Stimulated activated CD8-positive, alpha-beta memory T cell treated with anti-CD3 and anti-CD28 coated beads, Interleukin-12 subunit alpha, Interleukin-12 subunit beta, amount 100 ng/mL, for 1 hour (primary cell): Measurements from ENCODE around the gene APAF1.

Experiments used
- DNase-seq: peaks from one replicate; pipeline ENCODE4 v3.0.0-alpha.2; 2020; ENCODE audit warnings: low read depth

The APAF1 gene

DNA sequence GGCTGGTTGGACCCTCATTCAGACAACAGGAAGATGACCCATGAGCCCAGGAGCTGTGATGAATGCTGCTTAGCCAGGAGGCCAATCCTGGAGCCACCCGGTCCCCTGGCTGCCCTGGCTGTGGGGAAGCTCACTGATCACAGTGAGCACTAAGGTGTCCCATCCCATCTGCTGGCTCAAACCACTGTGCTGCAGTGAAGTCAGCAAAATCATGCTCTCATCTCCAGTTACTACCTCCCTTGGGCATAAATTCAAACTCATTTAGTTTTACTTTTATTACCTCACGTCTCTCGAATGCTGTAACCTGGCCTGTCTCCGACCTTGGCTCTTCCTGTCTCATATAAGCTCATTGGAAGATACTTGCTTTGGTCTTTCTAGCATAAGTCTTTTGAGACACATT is 112.4 kb downstream of the APAF1 start:
- no peak for DNase-seq

DNA sequence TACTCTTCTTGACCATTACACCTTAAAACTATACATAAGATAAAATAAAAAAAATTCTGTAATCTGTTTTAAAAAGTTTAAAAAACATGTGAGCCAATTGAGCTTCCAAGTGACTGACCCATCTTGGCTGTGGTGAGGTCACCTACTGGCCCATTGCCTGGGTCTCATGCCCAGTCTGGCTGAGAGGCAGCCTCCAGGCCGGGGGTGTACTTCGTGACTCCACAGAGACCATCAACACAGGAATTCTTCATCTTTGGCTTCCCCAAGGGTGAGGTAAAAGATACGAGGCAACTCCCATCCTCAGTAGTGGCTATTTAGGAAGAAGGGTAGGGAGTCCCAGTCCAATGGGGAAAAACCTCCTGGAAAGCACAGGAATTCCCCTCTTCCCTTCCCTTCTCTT is 113.2 kb downstream of the APAF1 start:
- no peak for DNase-seq

DNA sequence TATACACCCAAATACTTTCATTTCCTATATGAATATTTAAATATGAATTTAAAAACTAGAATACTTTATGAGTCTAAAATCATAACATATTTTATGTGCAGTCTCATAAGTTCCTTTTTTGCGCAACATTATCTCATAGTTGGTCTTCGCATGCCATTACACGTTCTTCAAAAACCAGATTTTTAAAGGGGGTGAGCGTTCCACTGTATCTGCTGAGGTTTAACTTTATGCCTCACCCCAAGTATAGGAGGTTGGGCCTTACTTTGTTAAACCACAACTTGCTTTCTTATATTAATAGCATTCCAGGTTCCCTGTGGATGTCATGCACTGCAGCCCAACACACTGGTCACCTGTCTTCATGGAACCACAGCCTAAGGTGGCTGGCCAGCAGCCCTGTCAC is 118.6 kb downstream of the APAF1 start:
- DNase-seq: no peak

DNA sequence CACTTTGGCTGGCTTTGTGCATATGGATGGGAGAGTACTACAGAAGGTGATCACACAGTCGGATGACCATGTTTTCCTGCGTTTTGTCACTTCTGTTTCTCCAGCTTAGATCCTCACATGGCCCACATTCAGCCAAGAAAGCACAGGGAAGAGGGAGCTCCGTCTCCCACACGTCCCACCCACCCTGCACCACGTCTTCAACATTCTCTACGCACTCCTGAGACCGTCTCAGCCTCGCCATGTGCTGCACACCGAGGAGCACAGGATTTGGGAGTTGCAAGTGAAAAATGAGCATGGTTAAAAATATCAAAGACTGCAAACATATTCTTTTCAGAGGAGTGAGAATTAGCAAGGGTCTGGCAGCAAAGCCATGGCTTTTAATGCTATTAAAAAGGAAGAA is 122.2 kb downstream of the APAF1 start:
- no peak for DNase-seq

DNA sequence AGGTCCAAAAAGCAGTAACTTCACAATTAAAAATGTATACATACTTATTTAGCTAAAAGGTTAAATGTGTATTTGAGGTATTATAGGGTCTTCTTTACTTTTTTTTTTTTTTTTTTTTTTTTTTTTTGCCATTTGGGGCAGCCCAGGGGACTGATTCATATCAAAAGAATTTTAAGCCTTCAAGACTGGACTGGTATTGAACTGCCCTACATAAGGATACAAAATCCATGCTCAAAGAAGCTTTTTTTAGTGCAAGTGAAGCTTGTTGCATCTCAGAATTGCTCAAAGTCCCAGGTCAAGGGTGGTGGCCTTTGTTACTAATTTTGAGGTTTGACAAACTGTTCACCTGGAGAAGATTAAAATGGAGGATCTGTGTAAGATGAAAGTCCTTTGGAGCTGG is 124.0 kb downstream of the APAF1 start:
- no peak for DNase-seq

DNA sequence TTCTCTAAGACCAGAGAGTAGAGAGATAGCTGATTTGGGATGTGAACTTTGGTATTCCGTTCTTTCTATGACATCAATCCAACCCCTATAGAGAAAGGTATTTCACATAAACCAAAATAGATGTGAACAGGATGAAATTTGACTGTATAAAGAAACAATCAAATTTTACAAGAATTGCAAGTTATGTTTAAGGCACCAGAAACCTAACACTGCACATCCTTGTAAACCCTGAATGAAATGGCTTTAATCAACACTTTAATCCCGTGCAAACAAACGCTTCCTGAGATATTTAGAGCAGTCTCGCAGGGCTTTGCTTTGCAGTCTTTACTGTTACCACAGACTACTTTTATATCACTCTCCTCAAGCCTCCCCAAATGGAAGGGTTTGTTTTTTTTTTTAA is 125.1 kb downstream of the APAF1 start:
- no peak for DNase-seq

DNA sequence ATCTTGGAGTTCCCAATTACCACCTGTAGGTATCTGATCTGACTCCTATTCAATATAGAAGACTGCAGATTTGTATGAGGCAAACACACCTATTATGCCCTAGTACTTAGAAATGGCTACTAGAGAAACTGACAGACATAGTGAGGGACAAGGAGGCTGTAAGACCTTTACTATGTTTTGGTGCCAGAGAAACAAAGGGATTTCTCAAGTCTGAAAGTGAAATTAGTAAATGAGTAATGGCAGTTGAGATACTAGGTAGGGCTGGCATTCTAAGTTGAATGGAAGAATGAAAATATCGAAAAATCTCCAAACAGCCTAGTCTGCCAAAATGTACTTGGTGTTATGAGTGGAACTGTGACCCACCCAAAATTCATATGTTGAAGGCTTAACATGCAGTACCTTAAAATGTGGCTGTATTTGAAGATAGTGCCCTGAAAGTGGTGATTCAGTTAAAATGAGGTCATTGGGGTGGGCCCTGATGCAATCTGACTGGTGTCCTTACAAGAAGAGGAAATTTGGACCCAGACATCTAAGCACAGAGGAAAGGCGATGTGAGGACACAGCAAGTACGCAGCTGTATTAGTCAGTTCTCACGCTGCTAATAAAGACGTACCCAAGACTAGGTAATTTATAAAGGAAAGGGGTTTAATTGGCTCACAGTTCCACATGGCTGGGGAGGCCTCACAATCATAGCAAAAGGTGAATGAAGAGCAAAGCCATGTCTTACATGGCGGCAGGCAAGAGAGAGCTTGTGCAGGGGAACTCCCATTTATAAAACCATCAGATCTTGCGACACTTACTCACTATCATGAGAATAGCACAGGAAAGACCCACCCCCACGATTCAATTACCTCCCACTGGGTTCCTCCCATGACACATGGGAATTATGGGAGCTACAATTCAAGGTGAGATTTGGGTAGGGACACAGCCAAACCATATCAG is 127.0 kb downstream of the APAF1 start:
- DNase-seq: no peak

DNA sequence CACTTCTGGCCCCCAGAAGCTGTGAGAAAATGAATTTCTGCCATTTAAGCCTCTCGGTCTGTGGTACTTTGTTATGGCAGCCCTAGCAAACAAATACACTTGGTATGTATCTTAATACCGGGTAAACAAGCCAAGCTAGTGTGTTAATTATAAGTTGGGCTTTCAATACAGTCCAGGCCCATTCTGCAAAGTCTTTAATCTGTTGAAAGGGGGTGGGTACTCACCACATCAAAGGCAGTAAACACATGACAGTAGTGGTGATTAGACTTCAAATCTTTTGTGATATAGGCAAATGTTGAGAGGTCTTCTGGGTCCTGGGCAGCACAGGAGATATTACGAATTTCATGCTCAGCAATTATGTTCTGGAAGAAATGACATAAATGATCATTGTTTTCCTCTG is 127.7 kb downstream of the APAF1 start:
- no peak for DNase-seq

DNA sequence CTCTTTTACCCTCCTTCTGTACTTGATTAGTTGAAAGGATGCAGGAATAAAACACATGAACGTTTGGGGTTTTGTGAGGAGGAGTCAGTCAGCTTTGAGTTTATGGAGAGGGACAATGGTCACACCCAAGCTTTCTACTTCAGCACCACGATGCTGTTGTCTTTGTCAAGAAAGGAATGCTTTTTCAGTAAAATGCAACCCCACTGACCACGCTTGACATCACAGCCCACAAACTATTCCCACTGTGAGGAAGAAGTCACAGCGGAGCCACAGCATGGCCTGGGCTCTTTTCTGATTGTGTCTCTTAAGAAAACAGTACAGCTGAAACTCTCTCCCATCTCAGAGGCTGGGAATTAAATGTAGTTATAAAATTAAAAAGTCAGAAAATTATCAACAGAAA is 135.2 kb downstream of the APAF1 start:
- DNase-seq: no peak

DNA sequence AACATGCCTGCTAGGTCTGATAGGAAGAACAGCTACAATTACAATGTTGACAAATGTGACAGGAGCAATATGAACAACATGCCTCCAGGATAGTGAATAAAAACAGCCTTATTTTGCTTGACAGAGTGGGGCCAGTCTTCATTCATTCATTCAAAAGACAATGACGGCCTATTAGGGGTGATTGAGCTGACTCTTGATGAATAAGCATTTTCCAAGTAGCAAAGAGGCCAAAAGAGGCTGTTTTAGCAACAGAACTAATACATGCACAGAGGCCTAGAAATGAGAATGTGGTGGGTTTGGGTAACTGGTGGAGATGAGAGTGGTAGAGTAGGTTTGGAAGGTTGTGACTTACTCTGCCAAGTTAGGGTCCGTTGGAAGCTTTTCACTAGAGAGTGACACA is 138.3 kb downstream of the APAF1 start:
- no peak for DNase-seq
